ENCODE data around the gene HTT-AS.

The HTT-AS gene

DNA sequence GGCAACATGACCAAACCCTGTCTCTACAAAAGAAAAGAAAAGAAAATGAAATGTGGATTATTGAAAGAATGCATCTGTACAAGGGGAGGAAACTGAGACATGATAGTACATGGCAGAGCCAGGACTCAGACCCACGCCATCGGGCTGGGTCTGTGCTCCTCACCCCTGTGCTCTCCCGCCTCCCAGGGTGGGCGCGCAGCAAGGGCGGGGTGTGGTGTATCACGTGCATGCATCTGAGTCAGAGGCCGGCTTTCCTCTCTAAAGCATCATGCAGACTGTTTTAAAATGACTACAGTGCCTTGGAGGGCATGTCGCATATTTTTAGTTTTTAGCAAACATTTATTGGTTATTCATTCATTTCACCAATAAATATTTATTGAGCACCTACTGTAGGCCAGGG is 47.8 kb downstream of the HTT-AS start:
- TF ChIP-seq, protein P1, sequence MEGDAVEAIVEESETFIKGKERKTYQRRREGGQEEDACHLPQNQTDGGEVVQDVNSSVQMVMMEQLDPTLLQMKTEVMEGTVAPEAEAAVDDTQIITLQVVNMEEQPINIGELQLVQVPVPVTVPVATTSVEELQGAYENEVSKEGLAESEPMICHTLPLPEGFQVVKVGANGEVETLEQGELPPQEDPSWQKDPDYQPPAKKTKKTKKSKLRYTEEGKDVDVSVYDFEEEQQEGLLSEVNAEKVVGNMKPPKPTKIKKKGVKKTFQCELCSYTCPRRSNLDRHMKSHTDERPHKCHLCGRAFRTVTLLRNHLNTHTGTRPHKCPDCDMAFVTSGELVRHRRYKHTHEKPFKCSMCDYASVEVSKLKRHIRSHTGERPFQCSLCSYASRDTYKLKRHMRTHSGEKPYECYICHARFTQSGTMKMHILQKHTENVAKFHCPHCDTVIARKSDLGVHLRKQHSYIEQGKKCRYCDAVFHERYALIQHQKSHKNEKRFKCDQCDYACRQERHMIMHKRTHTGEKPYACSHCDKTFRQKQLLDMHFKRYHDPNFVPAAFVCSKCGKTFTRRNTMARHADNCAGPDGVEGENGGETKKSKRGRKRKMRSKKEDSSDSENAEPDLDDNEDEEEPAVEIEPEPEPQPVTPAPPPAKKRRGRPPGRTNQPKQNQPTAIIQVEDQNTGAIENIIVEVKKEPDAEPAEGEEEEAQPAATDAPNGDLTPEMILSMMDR (IDR thresholded peaks at IDR 0.05; ENCODE audit: low read depth, low read length): no peak
- TF ChIP-seq EZH2phosphoT487 (IDR thresholded peaks at IDR 0.05; ENCODE audit: low read depth): no peak
- Histone ChIP-seq H3K36me3 (replicated peaks; ENCODE audit: low read depth, low read length) (no peaks in the 10 kb centered on the region), H2AFZ (ENCODE audit: low read depth, low read length) (no peak overlapping the region), H4K20me1 (ENCODE audit: insufficient read depth, low read length) (no peaks in the 10 kb centered on the region), H3K27ac (ENCODE audit: low read length) (no peak overlapping the region), H3K4me2 (ENCODE audit: low read length) (no peak overlapping the region), H3K4me3 (ENCODE audit: low read length) (no peak overlapping the region), H3K79me2 (ENCODE audit: low read length) (no peaks in the 10 kb centered on the region), H3K9ac (ENCODE audit: low read length) (no peak overlapping the region), H3K4me1 (ENCODE audit: low read length) (peaks cover 20% of the 10 kb centered on the region), H3K9me3 (ENCODE audit: insufficient read depth, low read length) (0 out of 2 replicates have a peak, but pooled peaks cover 7% of the 10 kb centered on the region), H3K27me3 (ENCODE audit: low read depth, low read length) (peaks cover 41% of the 10 kb centered on the region)

DNA sequence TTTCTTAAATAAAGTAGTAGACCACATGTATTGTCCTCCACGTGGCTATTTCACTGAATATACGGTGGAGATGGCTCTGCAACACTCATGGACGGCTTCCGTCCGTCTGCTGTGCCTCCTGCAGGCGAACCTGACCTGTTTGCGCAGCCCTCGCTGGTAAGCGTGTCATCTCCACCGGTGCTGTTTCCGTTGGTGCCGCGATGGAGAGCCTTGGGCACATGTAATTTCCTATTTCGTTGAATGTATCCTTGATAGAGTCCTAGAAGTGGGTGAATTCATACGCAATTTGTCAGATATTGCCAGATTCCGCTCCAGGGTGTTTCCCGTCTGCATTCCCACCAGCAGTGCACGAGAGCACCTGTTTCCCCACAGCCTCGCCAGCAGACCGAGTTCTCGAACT is 48.5 kb downstream of the HTT-AS start:
- no peaks in the 10 kb centered on the region for H3K36me3 ChIP-seq (replicated peaks; ENCODE audit: low read depth, low read length)
- TF ChIP-seq, protein P1 (IDR thresholded peaks at IDR 0.05; ENCODE audit: low read depth, low read length): no peak
- no peak for TF ChIP-seq EZH2phosphoT487 (IDR thresholded peaks at IDR 0.05; ENCODE audit: low read depth)
- no peak overlapping the region for H3K9ac ChIP-seq (ENCODE audit: low read length)
- peaks cover 40% of the 10 kb centered on the region for H3K27me3 ChIP-seq (ENCODE audit: low read depth, low read length)
- H3K4me2 ChIP-seq (ENCODE audit: low read length): no peak overlapping the region
- H2AFZ ChIP-seq (ENCODE audit: low read depth, low read length): no peak overlapping the region
- H3K9me3 ChIP-seq (ENCODE audit: insufficient read depth, low read length): 0 out of 2 replicates have a peak, but pooled peaks cover 7% of the 10 kb centered on the region
- peaks cover 26% of the 10 kb centered on the region for H3K4me1 ChIP-seq (ENCODE audit: low read length)
- no peaks in the 10 kb centered on the region for H3K79me2 ChIP-seq (ENCODE audit: low read length)
- H3K4me3 ChIP-seq (ENCODE audit: low read length): no peak overlapping the region
- H3K27ac ChIP-seq (ENCODE audit: low read length): no peak overlapping the region
- H4K20me1 ChIP-seq (ENCODE audit: insufficient read depth, low read length): no peaks in the 10 kb centered on the region

DNA sequence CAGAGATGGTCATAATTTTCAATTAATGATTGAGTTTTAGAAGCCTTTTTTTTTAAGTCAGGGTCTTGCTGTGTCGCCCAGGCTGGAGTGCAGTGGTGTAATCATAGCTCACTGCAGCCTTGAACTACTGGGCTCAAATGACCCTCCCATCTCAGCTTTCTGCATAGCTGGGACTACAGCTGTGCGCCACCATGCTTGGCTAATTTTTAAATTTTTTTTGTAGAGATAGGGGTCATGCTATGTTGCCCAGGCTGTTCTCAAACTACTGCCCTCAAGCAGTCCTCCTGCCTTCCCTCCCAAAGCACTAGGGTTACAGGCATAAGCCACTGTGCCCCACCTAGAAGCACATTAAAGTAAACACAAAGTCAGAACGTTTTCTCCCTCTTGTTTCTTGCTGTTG is 51.7 kb downstream of the HTT-AS start:
- TF ChIP-seq, protein P1 (IDR thresholded peaks at IDR 0.05; ENCODE audit: low read depth, low read length): no peak
- TF ChIP-seq EZH2phosphoT487 (IDR thresholded peaks at IDR 0.05; ENCODE audit: low read depth): no peak
- Histone ChIP-seq H2AFZ (ENCODE audit: low read depth, low read length) (no peak overlapping the region), H3K4me3 (ENCODE audit: low read length) (peak overlapping the region; percentile 71), H3K27me3 (ENCODE audit: low read depth, low read length) (peaks cover 43% of the 10 kb centered on the region), H3K9ac (ENCODE audit: low read length) (no peak overlapping the region), H3K4me1 (ENCODE audit: low read length) (peaks cover 45% of the 10 kb centered on the region), H3K36me3 (replicated peaks; ENCODE audit: low read depth, low read length) (no peaks in the 10 kb centered on the region), H3K9me3 (ENCODE audit: insufficient read depth, low read length) (0 out of 2 replicates have a peak, but pooled peaks cover 7% of the 10 kb centered on the region), H3K79me2 (ENCODE audit: low read length) (no peaks in the 10 kb centered on the region), H4K20me1 (ENCODE audit: insufficient read depth, low read length) (no peaks in the 10 kb centered on the region), H3K27ac (ENCODE audit: low read length) (no peak overlapping the region), H3K4me2 (ENCODE audit: low read length) (peak overlapping the region; percentile 91)

DNA sequence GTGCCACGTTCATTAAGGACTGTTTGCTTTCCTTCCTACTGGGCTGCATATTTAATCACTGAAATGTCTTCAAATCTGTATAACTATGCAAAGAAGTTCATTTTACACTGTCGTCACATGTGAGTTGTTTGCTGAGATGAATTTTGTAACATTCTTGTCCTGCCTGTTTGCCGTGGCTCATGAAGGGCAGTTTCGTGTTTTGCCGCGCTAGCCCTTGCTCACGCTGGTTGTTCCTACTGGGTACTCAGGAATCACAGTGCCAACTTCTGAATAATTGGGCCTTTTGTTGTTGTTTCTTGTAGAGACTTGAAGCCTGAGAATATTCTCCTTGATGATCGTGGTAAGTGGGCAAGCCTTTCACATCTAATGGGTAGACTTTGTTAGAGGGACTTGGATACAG is 52.2 kb downstream of the HTT-AS start:
- Histone ChIP-seq H3K27ac (ENCODE audit: low read length) (peak overlapping the region; percentile 44), H3K9me3 (ENCODE audit: insufficient read depth, low read length) (0 out of 2 replicates have a peak, but pooled peaks cover 7% of the 10 kb centered on the region), H4K20me1 (ENCODE audit: insufficient read depth, low read length) (no peaks in the 10 kb centered on the region), H3K79me2 (ENCODE audit: low read length) (no peaks in the 10 kb centered on the region), H2AFZ (ENCODE audit: low read depth, low read length) (peak overlapping the region; percentile 6; the same call in 1 of the 2 replicates), H3K4me2 (ENCODE audit: low read length) (peak overlapping the region; percentile 91), H3K9ac (ENCODE audit: low read length) (peak overlapping the region; percentile 41), H3K4me1 (ENCODE audit: low read length) (peaks cover 45% of the 10 kb centered on the region), H3K36me3 (replicated peaks; ENCODE audit: low read depth, low read length) (no peaks in the 10 kb centered on the region), H3K4me3 (ENCODE audit: low read length) (peak overlapping the region; percentile 71), H3K27me3 (ENCODE audit: low read depth, low read length) (peaks cover 44% of the 10 kb centered on the region)
- TF ChIP-seq, protein P1 (IDR thresholded peaks at IDR 0.05; ENCODE audit: low read depth, low read length): no peak
